OCI-LY3 (cell line): ENCODE measurements around the gene EIF5A.

Experiments used
- H2AFZ ChIP-seq: fragments of 200-600, 300-600 bp; shearing (Covaris generic); 2 replicates; pipeline ENCODE4 v1.6.0; 2014; ENCODE audit warnings: antibody characterized with exemption, low read depth, low read length
- H3K27ac ChIP-seq: fragments of 200-600, 300-600 bp; sonication (generic); 2 replicates; pipeline ENCODE4 v1.5.1; 2014; ENCODE audit warnings: mild to moderate bottlenecking, low read length, moderate library complexity, mixed read lengths
- H3K27me3 ChIP-seq: fragments of 200-600, 300-600 bp; sonication (generic); 2 replicates; pipeline ENCODE4 v1.6.1; 2014; ENCODE audit warnings: low read depth, low read length, mixed read lengths
- H3K36me3 ChIP-seq: fragments of 200-600, 300-600 bp; sonication (generic); replicated peaks from 2 replicates; pipeline ENCODE3; 2014; ENCODE audit warnings: low read depth, low read length, mixed read lengths
- H3K4me1 ChIP-seq: fragments of 300-600, 200-600 bp; sonication (generic); 2 replicates; pipeline ENCODE4 v1.6.1; 2014; ENCODE audit warnings: low read length, mixed read lengths
- H3K4me2 ChIP-seq: fragments of 200-600, 300-600 bp; sonication (generic); 2 replicates; pipeline ENCODE4 v1.6.1; 2014; ENCODE audit warnings: low read length, mixed read lengths
- H3K4me3 ChIP-seq: fragments of 300-600, 200-600 bp; sonication (generic); 2 replicates; pipeline ENCODE4 v1.5.1; 2014; ENCODE audit warnings: antibody characterized with exemption, mild to moderate bottlenecking, low read length, moderate library complexity
- H3K79me2 ChIP-seq: fragments of 300-600, 200-600 bp; shearing (Covaris generic); 2 replicates; pipeline ENCODE4 v1.6.1; 2014; ENCODE audit warnings: mild to moderate bottlenecking, low read length, mixed read lengths
- H3K9ac ChIP-seq: fragments of 300-600, 200-600 bp; shearing (Covaris generic); 2 replicates; pipeline ENCODE4 v1.6.0; 2014; ENCODE audit warnings: mild to moderate bottlenecking, low read length, moderate library complexity
- H3K9me3 ChIP-seq: fragments of 200-600, 300-600 bp; shearing (Covaris generic); 2 replicates; pipeline ENCODE4 v1.6.1; 2014; ENCODE audit warnings: low read length, mixed read lengths; ENCODE audit not compliant: insufficient read depth
- H4K20me1 ChIP-seq: fragments of 200-600, 300-600 bp; sonication (generic); 2 replicates; pipeline ENCODE4 v1.6.1; 2016; ENCODE audit warnings: low read length, mixed read lengths; ENCODE audit not compliant: insufficient read depth
- CTCF ChIP-seq: fragments of 200-600, 300-600 bp; sonication (generic); IDR thresholded peaks from 2 replicates; pipeline ENCODE4 v1.5.1; 2014; ENCODE audit warnings: antibody characterized with exemption, low read length, low read depth
- EZH2phosphoT487 ChIP-seq: fragments of 200-600 bp; shearing (Covaris generic); IDR thresholded peaks from 2 replicates; pipeline ENCODE4 v1.6.1; 2018; ENCODE audit warnings: antibody characterized with exemption, mixed run types, low read depth

The EIF5A gene

GRCh38 chr17:7314719-7315569 is 7.5 kb downstream of the EIF5A start, which contains the start of gene GPS2:
GPS2 (minus strand) TSS chr17:7315360; CDS start chr17:7315052, 308 bp downstream.
- Histone ChIP-seq H3K4me3 (peak within 1 kb of the TSS; percentile 99), H4K20me1 (peaks cover 21% of the 10 kb centered on the region), H3K4me1 (peaks cover 19% of the 10 kb centered on the region), H2AFZ (no peak within 1 kb of the TSS), H3K79me2 (peaks cover 38% of the 10 kb centered on the region), H3K27ac (peak within 1 kb of the TSS; percentile 66), H3K9me3 (no peaks in the 10 kb centered on the region), H3K4me2 (peak within 1 kb of the TSS; percentile 90), H3K36me3 (peaks cover 31% of the 10 kb centered on the region), H3K27me3 (no peaks in the 10 kb centered on the region), H3K9ac (peak within 1 kb of the TSS; percentile 74)
- TF ChIP-seq CTCF (no peak), EZH2phosphoT487 (no peak)

- Histone ChIP-seq H3K9me3 (no peaks in the 10 kb centered on the region), H3K79me2 (peaks cover 31% of the 10 kb centered on the region), H3K4me3 (peak overlapping the region; percentile 99), H3K27ac (peak overlapping the region; percentile 66), H3K36me3 (peaks cover 24% of the 10 kb centered on the region), H3K27me3 (no peaks in the 10 kb centered on the region), H3K4me1 (peaks cover 11% of the 10 kb centered on the region), H2AFZ (no peak overlapping the region), H3K9ac (peak overlapping the region; percentile 74), H3K4me2 (peak overlapping the region; percentile 90), H4K20me1 (peaks cover 14% of the 10 kb centered on the region)
- no peak for TF ChIP-seq CTCF
- TF ChIP-seq EZH2phosphoT487: no peak
Measured at GRCh38 chr17:7315570-7316235, 8.3 kb downstream of the EIF5A start.

DNA sequence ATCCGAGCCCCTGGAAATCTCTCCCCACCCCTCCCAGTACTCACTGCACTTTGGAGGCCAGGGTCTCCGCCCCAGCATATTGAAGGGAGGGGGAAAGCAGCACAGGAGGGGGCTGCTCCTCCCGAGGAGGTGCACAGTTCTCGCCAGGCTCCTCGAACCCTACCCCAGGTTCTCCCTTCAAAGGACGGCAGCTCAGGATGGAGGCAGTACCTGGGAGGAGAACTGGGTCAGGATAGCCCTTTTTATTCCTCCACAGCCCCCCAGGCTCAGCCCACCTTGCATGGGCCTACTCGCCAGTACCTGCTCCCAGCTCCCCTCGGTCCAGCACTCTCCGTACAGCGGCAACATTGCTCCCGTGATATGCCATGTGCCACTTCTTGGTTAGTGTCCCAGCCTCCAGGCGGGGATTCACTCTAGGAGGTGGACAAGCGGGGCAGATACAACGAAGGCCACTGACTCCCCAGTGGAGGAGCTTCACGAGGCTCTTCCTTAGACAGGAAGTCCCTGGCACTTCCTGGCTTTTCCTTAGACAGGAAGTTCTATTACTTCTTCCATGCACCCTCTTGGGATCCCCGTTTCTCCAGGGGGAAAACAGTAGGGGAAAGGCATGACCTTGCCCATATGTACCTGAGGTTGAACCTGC is 9.9 kb downstream of the EIF5A start:
- Histone ChIP-seq H3K27ac (no peak overlapping the region), H3K79me2 (peaks cover 19% of the 10 kb centered on the region), H3K36me3 (peaks cover 14% of the 10 kb centered on the region)

More for the DNA sequence above, 9.9 kb downstream of the EIF5A start:
- no peaks in the 10 kb centered on the region for H3K9me3 ChIP-seq
- H2AFZ ChIP-seq: no peak overlapping the region
- no peak for TF ChIP-seq CTCF
- TF ChIP-seq EZH2phosphoT487: no peak
- no peak overlapping the region for H3K4me3 ChIP-seq
- H3K4me2 ChIP-seq: no peak overlapping the region
- H3K9ac ChIP-seq: no peak overlapping the region
- no peaks in the 10 kb centered on the region for H3K27me3 ChIP-seq
- H3K4me1 ChIP-seq: peaks cover 10% of the 10 kb centered on the region; the same call in 1 of the 2 replicates
- H4K20me1 ChIP-seq: peaks cover 8% of the 10 kb centered on the region; the same call in 1 of the 2 replicates
